ENCODE results near the gene EFCAB12. TPM values are rescaled to one million over a fixed set of nuclear protein-coding genes. Genes with fewer than 3 reads are reported as not detected.

EFCAB12 gene
- total RNA-seq, 1 donor from 2014 or later = not detected

GRCh38 chr3:129442947-129443346, 14.5 kb upstream of the EFCAB12 start:
- no peak for DNase-seq

DNA sequence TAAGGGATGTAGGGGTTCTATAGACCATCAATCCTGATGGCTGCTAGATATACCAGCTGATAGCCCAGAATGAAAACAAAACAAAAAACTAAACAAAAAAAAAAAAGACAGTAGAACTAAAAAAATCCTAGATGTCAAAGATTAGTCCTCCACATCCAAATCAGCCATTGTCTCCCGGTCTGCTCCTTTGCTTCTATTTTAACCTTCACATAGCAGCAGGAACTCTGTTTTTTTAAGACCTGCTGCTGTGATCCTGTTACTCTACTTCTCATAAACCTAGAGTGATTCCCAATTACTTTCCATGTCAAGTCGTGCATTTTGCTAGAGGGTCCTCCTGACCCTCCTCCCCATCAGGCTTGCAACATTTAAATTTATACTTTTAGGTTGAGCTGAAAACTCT, 14.1 kb upstream of the EFCAB12 start:
- DNase-seq = no peak

DNA sequence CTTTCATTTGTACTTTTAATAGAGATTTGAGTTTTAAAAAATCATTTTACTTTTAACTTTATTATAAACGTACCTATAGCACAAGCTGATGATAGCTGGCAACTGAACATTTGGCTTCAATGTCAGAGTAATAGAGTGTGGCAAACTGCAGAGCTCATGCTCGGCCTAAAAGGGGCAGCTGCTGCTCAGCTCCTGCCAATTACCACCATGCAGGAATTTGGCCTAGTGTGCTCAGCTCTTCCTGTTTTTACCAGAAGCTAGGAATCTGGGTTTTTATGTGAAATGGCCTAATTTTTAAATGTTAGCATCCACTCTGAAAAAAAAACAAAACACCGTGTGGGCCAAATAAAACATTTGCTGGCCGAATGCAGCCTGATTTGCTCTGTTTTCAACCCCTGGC, 13.3 kb upstream of the EFCAB12 start:
- peak; percentile 82 for DNase-seq

- peak; percentile 36 for DNase-seq
Observed at GRCh38 chr3:129441215-129441614, 12.8 kb upstream of the EFCAB12 start.

DNA sequence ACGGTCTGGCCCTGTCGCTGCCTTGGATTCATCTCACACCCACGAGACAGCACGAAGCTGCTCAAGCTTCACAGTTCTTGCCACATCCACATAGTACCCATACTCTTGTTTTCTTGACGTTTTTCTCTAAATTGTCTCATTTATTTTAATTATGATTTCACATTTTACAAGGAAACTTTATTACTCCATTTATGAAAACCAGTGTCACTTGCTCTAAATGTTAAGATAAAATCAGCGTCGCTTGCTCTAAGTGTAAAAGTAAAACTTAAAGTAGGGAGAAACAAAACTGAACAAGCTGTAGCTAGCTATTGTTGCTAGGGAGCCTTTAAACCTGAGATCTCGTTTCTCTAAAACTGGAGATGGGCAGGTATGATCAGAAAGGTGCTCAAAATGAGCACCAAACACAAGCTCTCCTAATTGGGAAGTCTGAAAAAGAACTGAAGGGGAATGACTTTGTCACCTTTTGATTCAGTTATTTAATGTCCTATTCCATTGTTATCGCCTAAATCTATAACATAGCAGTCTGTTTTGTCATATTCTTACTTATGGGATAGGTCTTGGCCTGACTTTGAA, 12.3 kb upstream of the EFCAB12 start:
- DNase-seq = no peak

DNA sequence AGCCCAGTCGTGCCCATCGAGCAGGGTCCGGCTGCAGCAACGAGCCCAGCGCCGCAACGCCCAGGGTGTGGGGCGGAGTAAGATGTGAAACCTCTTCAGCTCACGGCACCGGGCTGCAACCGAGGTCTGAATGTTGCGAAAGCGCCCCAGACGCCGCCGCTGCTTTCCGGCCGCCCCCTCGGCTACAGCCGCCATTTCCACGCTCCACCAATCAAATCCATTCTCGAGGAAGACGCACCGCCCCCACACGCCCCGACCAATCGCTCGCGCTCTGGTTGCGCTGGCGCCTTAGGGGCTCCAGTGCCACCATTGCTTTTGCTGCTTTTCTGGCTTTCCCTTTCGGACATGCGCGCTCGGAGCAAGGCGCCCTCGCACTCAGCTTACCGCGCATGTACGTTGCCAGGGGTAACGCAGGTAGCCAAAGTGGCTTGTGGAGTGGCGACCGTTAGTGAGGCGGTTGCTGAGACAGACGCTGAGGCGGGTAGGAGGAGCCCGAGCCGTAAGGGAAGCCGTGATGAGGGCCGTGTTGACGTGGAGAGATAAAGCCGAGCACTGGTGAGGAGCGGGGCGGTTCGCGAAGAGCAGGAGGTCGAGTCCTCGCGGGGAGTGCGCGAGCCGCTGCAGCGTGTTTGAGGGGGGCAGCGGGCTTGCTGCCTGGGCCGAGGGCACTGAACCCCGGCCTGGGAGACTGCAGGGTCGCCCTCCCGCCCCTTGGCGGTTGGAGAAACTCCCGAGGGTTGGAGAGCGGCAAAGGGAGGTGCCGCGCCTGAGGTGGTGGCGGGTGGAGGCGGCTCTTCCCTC, 11.6 kb upstream of the EFCAB12 start, which contains the start of the genes IFT122 and MBD4:
TSS of gene IFT122 (plus strand) at position 408 of the 801 bp plus-strand sequence. CDS start at position 515, 107 bp downstream.
TSS of gene MBD4 (minus strand) at position 132 of the 801 bp plus-strand sequence. CDS start at position 17, 115 bp downstream.
- peak; percentile 100 for DNase-seq

DNA sequence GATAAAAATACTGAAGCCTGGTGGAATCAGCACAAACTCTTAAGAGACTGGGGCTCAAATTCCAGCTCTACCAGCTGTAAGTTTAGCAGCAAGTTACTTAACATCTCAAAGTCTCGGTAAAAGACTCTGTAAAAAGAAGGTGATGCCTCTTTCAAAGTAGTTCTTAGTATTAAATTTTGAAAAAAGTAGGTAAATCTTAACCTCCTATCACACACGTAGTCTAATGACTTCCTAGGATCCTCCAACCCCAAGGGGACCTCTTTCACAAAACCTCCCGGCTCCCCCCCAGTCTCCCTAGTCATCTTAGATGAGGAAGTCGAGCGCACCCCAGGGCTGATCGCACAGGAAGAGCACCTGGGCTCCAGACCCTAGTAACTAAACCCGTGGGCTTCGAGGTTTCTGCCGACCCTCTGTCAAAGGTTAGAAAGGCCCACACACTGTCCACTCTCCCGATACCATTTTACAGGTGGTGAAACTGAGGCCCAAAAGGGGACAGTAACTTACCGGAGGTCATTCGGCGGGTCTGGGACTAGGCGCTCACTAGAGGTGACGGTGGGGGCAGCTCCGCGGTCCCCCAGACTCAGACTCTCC, 10.9 kb upstream of the EFCAB12 start:
- DNase-seq = peak; percentile 29

DNA sequence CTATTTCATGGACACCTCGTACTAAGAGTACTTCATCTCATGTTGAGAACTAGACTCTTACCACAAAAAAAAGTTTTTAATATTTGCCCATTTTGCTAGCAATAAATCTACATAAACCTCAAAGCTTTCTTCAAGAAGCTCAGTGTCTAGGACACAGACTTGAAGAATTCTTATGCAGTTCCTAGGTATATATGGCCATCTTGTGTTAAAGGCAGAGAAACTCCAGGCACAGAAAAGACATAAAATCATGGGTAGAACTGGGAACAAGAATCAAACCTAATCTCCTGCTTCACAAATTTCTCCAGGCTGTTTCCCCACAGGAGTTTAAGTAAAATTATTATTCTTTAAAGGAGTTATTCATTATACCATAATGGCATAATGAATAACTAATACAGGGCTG, 6.9 kb upstream of the EFCAB12 start:
- peak; percentile 23 for DNase-seq

GRCh38 chr3:129434140-129434539, 5.7 kb upstream of the EFCAB12 start:
- DNase-seq = no peak

GRCh38 chr3:129433565-129433964, 5.1 kb upstream of the EFCAB12 start:
- DNase-seq = no peak

- no peak for DNase-seq
Observed at GRCh38 chr3:129432671-129433070, 4.2 kb upstream of the EFCAB12 start.

DNA sequence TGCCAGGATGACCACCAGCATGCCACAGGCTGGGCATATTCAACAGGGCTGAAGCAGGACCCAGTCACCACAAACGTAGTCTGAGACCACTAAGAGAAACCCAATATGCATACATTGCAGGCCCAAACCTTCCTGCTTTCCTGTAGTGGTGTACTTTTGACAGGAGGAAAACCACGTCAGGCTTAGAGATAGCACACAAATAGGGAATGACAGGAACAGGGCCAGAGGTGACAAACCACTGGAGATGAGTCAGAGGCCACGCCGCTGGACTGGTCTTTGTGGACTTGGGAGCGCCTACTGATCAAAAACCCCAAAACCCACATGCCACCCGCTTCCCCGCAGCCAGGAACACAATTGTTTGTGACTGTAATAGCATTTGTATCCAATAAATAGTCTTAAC, 3.6 kb upstream of the EFCAB12 start:
- no peak for DNase-seq

DNA sequence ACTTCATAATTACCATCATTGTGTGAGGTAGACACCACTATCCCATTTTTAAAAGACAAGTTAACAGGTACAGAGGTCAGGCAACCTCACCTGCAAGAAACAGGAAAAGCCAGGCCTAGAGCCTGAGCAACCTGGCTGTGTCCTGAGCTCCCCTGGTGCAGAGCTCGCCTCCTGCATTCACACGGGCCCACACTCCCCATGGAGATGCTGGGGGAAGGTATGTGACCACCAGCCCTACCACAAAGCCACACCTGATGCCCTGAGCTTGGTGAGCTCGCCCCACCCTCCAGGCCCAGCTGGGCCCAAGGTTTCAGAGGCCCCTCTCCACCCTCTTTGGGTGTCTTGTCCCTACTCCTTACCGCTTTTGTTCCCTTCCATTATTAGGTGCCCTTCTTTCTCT, 1.2 kb upstream of the EFCAB12 start:
- no peak for DNase-seq

GRCh38 chr3:129429080-129429451, 630 bp upstream of the EFCAB12 start:
- DNase-seq = peak; percentile 43

DNA sequence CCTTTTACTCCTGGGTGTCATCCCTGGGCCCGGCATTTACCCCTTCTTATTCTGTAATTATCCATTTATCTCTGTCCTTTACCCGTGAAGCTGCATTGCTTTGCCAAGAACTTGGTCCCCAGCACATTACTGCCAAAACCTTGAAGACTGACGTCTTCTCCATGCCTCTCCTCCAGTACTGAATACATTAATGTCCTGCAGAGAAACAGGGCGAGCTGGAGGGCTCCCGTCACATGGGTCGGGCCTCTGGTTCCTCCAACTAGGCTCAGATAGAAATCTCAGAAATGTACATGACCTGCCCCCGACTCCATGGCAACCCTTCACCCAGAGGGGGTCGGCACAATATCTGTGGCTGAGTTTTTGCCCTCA, 445 bp downstream of the EFCAB12 start:
- no peak for DNase-seq

DNA sequence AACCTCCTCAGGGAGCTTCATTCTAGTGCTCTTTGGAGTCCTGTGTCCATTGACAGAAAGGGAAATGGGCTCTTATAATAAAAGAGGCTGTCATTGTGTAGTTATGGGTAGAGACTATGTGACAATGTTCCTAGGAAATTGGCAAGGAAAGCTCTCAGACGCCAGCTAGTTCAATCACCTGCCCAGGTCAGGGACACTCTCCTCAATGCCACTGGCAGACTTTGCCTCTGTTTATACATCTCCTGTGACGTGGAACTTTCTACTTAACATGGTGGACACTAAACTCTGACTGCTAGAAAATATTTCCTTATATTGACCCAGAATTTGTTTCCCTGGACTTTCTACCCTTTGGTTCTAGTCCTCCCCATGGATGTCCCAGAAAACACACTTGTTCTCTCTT, 2.8 kb downstream of the EFCAB12 start:
- no peak for DNase-seq

DNA sequence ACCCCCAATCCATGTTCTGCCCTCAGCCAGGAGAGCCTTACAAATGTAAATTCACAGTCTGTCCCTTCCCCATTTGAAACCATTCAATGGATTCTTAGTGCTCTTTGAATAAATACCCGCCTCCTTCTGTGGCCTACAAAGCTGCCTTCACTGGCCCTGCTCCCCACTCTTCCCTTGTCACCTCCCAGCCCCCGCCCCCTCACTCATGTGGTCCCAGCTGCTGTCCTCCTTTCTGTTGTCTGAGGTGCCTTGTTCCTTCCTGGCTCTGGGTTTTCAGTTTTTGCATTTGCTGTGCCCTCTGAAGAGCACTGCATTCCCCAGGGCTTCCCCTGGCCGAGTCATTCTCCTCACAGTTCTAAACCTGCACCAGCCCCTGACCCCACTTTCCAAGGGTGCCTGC, 3.2 kb downstream of the EFCAB12 start:
- DNase-seq = no peak

GRCh38 chr3:129424185-129424841, 4.1 kb downstream of the EFCAB12 start:
- no peak for DNase-seq

GRCh38 chr3:129422897-129423296, 5.5 kb downstream of the EFCAB12 start:
- no peak for DNase-seq

DNA sequence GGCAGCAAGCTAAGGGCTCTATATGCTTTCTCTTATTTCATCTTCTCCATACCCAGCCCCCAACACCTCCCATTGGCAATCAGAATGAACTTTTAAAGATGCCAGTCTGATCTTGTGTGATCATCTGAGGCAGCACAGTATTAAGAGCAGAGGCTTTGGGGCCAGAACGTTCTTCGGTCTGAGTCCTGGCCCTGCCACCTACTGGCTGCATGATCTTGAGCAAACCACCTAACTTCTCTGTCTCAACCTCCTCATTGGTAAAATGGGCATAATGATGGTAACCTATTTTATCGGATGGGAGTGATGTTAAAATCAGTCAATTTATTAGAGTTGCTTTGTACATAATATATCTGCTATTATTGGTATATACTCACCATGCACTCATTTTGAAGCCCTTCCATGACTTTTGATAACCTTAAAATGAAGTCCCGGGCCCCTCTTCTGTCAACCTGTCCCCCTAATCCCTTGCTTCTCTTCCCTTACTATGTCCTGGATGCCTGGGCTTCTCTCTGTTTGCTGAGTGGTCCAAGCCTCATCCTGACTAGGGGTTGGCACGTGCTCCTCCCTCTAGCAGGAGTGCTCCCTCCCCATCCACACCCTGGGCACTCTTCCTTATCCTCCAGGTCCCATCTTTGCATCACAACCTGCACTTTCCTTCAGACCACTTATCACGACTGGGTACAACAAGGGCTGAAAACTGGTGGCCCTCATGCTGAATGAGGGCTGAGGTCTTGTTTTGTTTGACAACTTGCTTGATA, 6.3 kb downstream of the EFCAB12 start:
- peak; percentile 49 for DNase-seq

DNA sequence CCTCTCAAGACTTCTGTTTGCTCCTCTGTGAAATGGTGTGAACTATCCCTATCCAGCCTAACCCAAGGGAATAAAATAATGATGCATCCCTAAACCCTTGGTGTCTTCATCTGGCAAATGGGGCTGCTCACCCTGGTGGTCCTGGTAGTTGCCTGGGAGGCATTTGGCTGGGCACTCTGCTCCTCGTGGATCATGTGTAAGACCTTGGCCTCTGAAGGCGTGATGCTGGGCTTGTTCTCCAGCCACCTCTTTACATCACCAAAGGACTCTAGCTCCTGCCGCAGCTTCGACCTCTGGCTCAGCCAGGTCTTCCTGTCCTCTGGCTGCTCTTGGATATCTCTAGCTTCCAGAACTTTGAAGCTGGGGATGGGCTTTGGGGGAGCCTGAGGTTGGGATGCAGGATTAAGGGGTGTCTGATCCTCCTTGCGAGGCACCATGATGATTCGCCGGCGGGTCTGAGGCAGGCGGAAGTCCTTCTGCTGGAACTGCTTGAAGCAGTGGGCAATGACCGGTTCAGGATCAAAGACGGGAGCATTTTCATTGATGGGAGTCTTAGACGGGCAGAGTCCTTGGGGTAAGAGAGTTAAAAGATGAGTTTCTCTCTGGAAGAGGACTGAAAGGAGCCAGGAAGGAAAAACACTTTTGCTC, 7.1 kb downstream of the EFCAB12 start:
- DNase-seq = no peak

DNA sequence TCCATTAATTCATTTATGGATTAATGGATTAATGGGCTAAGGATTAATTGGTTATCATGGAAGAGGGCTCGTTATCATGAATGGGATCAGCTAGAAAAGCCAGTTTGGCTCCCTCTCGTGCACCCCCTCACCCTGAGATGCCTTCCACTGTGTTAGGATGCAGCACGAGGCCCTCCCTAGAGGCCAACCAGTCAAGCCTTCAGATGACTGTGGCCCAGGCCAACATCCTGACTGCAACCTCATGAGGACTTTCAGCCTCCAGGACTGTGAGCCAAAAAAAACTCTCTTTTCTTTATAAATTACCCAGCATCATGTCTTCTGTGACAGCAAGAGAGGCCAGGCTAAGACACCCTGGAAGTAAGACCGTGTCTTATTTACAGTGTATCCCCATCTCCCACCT, 9.0 kb downstream of the EFCAB12 start:
- no peak for DNase-seq
